ENCODE measurements around the gene WBP11.

The WBP11 gene

DNA sequence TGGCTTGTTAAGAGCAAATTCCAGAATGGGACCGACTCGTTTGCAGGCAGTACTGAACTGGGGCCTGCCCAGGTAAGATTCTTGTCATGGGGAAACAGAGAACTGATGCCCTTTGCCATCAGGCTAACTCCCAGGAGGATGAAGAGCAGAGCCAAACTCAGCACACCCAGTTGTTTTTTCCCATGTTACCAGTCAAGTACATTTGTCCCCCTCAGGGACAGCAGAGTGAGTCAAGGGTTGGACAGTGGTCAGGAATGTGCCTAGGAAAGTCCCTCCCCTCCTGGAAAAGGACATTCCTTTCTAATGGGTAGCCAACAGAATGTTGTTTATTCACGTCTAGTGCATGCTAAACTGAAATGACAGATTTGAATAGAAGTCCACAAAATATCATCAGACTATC lies 38.5 kb upstream of the WBP11 start:
- H3K4me1 ChIP-seq (ENCODE audit: control insufficient read depth, insufficient read depth, low read length), result peaks cover 6% of the 10 kb centered on the region
- no peaks in the 10 kb centered on the region for H3K27me3 ChIP-seq (ENCODE audit: control insufficient read depth, insufficient read depth, low read length)
- H3K27ac ChIP-seq (ENCODE audit: low read depth, low read length), result no peak overlapping the region
- no peaks in the 10 kb centered on the region for H3K36me3 ChIP-seq (ENCODE audit: control insufficient read depth, insufficient read depth, low read length)
- 0 out of 2 replicates have a peak, but pooled peaks cover 3% of the 10 kb centered on the region for H3K9me3 ChIP-seq (ENCODE audit: control insufficient read depth, insufficient read depth, low read length)
- no peak overlapping the region for H3K9ac ChIP-seq (ENCODE audit: low read depth, low read length)
- no peak overlapping the region for H3K4me3 ChIP-seq (ENCODE audit: low read depth, low read length)

DNA sequence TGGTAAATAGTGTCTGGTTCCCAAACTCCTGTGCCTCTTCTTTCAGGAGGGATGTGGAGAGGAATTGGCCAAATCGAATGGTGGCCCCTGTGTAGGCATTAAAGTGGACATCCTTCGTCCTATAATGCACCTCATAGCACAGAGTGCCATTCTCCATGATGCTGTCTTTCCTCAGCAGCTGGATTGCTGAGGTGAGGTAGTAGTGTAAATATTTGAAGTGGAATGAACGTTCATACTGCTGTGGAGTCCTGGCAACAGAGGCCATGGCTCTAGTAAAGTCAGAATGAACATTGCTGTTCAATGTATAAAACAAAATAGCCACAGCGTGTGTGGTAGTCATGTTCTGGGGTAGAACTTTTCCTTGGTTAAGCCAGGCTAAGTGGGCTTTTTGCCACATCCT lies 37.3 kb upstream of the WBP11 start:
- Histone ChIP-seq H3K36me3 (ENCODE audit: control insufficient read depth, insufficient read depth, low read length) (no peaks in the 10 kb centered on the region), H3K9me3 (ENCODE audit: control insufficient read depth, insufficient read depth, low read length) (0 out of 2 replicates have a peak, but pooled peaks cover 3% of the 10 kb centered on the region), H3K4me1 (ENCODE audit: control insufficient read depth, insufficient read depth, low read length) (peaks cover 6% of the 10 kb centered on the region), H3K27me3 (ENCODE audit: control insufficient read depth, insufficient read depth, low read length) (no peaks in the 10 kb centered on the region), H3K4me3 (ENCODE audit: low read depth, low read length) (no peak overlapping the region), H3K27ac (ENCODE audit: low read depth, low read length) (no peak overlapping the region), H3K9ac (ENCODE audit: low read depth, low read length) (no peak overlapping the region)

DNA sequence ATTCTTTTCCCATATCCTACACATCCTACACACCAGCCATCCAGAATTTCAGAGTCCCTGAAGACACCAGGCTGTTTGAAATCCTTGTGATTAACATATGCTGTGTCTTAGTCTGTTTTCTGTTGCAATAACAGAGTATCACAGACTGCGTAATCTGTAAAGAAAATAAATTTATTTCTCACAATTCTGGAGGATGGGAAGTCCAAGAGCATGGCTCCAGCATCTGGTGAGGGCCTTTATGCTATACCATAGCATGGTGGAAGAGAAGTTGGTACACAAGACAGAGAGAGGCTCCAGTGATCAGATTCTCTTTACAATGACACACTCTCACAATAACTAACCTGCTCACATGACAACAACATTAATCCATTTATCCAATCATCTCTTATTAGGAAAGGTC lies 36.0 kb upstream of the WBP11 start:
- Histone ChIP-seq H3K4me3 (ENCODE audit: low read depth, low read length) (no peak overlapping the region), H3K27ac (ENCODE audit: low read depth, low read length) (no peak overlapping the region), H3K27me3 (ENCODE audit: control insufficient read depth, insufficient read depth, low read length) (no peaks in the 10 kb centered on the region), H3K36me3 (ENCODE audit: control insufficient read depth, insufficient read depth, low read length) (no peaks in the 10 kb centered on the region), H3K4me1 (ENCODE audit: control insufficient read depth, insufficient read depth, low read length) (peaks cover 6% of the 10 kb centered on the region), H3K9ac (ENCODE audit: low read depth, low read length) (no peak overlapping the region), H3K9me3 (ENCODE audit: control insufficient read depth, insufficient read depth, low read length) (0 out of 2 replicates have a peak, but pooled peaks cover 3% of the 10 kb centered on the region)

DNA sequence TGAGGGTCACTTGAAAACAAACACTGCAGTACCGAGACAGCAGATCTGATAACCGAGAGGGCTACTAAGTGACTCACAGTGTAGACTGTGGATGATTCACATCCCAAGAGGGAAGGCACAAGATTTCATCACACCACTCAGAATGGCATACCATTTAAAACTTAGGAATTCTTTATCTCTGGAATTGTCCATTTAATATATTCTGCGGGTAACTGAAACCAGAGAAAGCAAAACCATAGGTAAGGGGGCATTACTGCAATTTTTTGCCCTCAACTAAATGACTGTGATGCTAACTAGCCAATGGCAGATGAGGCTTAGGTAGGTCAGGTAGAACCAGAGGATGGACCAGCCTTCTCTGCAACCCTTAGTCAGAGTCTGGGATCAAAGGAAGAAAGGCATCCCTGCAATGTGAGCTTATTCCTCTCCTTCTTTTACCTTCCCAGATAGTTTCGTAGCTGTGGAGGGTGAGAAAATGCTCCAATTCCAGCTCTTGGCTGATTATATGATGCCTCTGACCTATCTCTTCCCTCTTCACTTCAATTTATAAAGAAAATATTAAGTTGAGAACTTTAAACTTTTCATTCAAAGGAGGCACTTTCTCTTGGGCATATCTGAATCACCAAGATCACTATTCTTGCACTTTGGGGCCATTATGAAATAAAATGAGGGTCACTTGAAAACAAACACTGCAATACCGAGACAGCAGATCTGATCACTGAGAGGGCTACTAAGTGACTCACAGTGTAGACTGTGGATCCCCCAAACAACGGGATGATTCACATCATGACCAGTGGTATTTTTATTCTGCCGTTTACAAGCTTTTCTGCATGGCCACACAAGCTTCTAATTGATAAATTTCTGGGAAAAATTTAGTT lies 33.3 kb upstream of the WBP11 start:
- 0 out of 2 replicates have a peak, but pooled peaks cover 3% of the 10 kb centered on the region for H3K9me3 ChIP-seq (ENCODE audit: control insufficient read depth, insufficient read depth, low read length)
- no peaks in the 10 kb centered on the region for H3K27me3 ChIP-seq (ENCODE audit: control insufficient read depth, insufficient read depth, low read length)
- no peak overlapping the region for H3K4me3 ChIP-seq (ENCODE audit: low read depth, low read length)
- H3K27ac ChIP-seq (ENCODE audit: low read depth, low read length), result no peak overlapping the region
- no peaks in the 10 kb centered on the region for H3K36me3 ChIP-seq (ENCODE audit: control insufficient read depth, insufficient read depth, low read length)
- peaks cover 6% of the 10 kb centered on the region; the same call in 1 of the 2 replicates for H3K4me1 ChIP-seq (ENCODE audit: control insufficient read depth, insufficient read depth, low read length)
- H3K9ac ChIP-seq (ENCODE audit: low read depth, low read length), result no peak overlapping the region

DNA sequence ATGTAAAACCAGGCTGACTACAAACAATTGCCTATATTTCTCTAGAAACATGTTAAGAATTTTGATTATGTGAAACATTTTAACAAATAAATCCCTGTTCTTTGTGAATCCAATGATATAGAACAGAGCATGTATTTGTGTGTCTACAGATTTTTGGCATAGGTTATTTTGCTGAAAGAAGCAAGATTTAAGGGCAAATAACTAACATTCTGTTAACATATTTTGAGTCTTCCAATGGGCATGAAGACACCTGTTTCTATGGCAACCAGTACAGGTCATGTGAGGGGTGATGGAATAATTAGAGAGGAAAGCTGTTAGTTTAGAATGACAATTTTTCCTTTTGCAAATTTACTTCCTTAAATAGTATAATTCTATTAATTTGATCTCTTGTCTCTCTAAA lies 31.2 kb upstream of the WBP11 start:
- Histone ChIP-seq H3K9me3 (ENCODE audit: control insufficient read depth, insufficient read depth, low read length) (0 out of 2 replicates have a peak, but pooled peaks cover 3% of the 10 kb centered on the region), H3K4me3 (ENCODE audit: low read depth, low read length) (no peak overlapping the region), H3K36me3 (ENCODE audit: control insufficient read depth, insufficient read depth, low read length) (no peaks in the 10 kb centered on the region), H3K27me3 (ENCODE audit: control insufficient read depth, insufficient read depth, low read length) (no peaks in the 10 kb centered on the region), H3K9ac (ENCODE audit: low read depth, low read length) (no peak overlapping the region), H3K4me1 (ENCODE audit: control insufficient read depth, insufficient read depth, low read length) (peaks cover 6% of the 10 kb centered on the region; the same call in 1 of the 2 replicates), H3K27ac (ENCODE audit: low read depth, low read length) (no peak overlapping the region)

DNA sequence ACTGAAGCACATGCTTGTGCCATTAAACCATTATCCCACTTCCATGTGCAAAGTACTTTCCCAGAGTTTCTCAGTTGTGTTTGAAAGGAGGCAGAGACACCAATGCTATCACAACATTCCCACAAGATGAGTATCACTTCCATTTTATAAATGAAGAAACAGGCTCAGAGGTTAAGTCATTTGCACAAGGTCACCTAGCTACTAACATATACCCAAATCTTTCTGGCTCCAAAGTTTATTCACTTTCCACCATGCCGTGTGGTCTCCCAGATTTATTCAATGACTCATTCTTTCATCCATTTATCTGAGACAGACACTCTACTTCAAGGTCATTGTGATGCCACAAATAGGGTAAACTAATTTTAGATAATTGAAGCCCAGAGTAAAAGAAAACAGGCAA lies 30.7 kb upstream of the WBP11 start:
- no peaks in the 10 kb centered on the region for H3K36me3 ChIP-seq (ENCODE audit: control insufficient read depth, insufficient read depth, low read length)
- H3K27ac ChIP-seq (ENCODE audit: low read depth, low read length), result no peak overlapping the region
- no peaks in the 10 kb centered on the region for H3K27me3 ChIP-seq (ENCODE audit: control insufficient read depth, insufficient read depth, low read length)
- H3K4me1 ChIP-seq (ENCODE audit: control insufficient read depth, insufficient read depth, low read length), result peaks cover 4% of the 10 kb centered on the region; the same call in 1 of the 2 replicates
- no peaks in the 10 kb centered on the region for H3K9me3 ChIP-seq (ENCODE audit: control insufficient read depth, insufficient read depth, low read length)
- H3K4me3 ChIP-seq (ENCODE audit: low read depth, low read length), result no peak overlapping the region
- no peak overlapping the region for H3K9ac ChIP-seq (ENCODE audit: low read depth, low read length)

DNA sequence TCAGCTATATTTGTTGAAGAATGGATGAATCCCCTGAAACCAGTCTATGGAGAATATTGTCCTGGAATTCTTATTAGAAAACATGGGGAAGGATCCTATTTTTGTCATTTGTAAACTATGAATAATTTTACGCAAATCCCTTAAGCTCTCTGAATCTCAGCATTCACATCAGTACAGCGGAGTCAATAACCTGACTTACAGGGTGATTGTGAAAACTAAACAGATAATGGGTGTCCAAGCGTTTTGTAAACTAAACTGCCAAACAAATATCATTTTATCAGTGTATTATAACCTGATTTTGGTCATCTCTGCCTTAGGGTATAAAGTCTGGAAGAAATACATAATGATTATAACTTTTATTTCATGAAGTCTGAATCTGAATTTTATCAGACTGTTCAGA lies 30.1 kb upstream of the WBP11 start:
- H3K4me3 ChIP-seq (ENCODE audit: low read depth, low read length), result no peak overlapping the region
- no peaks in the 10 kb centered on the region for H3K4me1 ChIP-seq (ENCODE audit: control insufficient read depth, insufficient read depth, low read length)
- no peak overlapping the region for H3K27ac ChIP-seq (ENCODE audit: low read depth, low read length)
- H3K27me3 ChIP-seq (ENCODE audit: control insufficient read depth, insufficient read depth, low read length), result no peaks in the 10 kb centered on the region
- H3K36me3 ChIP-seq (ENCODE audit: control insufficient read depth, insufficient read depth, low read length), result no peaks in the 10 kb centered on the region
- no peak overlapping the region for H3K9ac ChIP-seq (ENCODE audit: low read depth, low read length)
- no peaks in the 10 kb centered on the region for H3K9me3 ChIP-seq (ENCODE audit: control insufficient read depth, insufficient read depth, low read length)

DNA sequence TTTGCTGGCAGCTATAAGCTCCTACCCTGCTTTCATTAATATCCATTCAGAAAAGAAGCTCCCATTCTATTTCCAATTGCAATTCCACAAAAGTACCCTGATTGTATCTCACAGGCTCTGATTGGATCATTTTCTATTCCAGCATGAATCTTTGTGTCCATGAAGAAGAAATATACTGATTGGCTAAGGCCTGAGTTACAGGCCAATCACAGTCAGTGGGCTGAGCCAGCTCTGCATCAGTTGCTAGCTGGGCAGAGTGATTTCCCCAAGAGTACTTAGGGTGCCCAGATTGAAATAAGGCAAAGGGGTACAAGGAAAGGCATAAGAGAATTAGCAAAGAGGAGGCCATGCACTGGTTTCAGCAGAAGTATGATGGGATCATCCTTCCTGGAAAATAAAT lies 25.6 kb upstream of the WBP11 start:
- no peak overlapping the region for H3K4me3 ChIP-seq (ENCODE audit: low read depth, low read length)
- H3K27me3 ChIP-seq (ENCODE audit: control insufficient read depth, insufficient read depth, low read length), result no peaks in the 10 kb centered on the region
- H3K9ac ChIP-seq (ENCODE audit: low read depth, low read length), result no peak overlapping the region
- H3K27ac ChIP-seq (ENCODE audit: low read depth, low read length), result no peak overlapping the region
- H3K36me3 ChIP-seq (ENCODE audit: control insufficient read depth, insufficient read depth, low read length), result no peaks in the 10 kb centered on the region
- no peaks in the 10 kb centered on the region for H3K9me3 ChIP-seq (ENCODE audit: control insufficient read depth, insufficient read depth, low read length)
- H3K4me1 ChIP-seq (ENCODE audit: control insufficient read depth, insufficient read depth, low read length), result no peaks in the 10 kb centered on the region

DNA sequence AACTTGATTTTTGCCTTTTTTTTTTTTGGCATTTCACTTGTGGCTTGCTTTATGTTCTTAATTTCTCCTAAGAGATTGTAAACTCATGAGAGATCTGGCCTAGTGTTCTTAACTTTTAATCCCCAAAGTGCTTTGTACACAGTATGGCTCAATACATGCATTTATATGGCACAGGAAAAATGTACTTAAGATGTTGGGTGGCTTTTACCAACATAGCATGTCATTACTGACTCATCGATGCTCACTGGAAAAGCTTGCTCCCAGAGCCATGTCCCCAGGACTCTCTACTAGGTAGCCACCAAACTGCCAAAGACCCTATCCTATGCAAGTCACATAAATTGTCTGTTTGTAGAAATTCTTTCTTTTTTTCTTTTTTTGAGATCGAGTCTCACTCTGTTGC lies 23.8 kb upstream of the WBP11 start:
- H3K4me1 ChIP-seq (ENCODE audit: control insufficient read depth, insufficient read depth, low read length), result no peaks in the 10 kb centered on the region
- H3K4me3 ChIP-seq (ENCODE audit: low read depth, low read length), result no peak overlapping the region
- H3K9me3 ChIP-seq (ENCODE audit: control insufficient read depth, insufficient read depth, low read length), result no peaks in the 10 kb centered on the region
- H3K27me3 ChIP-seq (ENCODE audit: control insufficient read depth, insufficient read depth, low read length), result no peaks in the 10 kb centered on the region
- H3K27ac ChIP-seq (ENCODE audit: low read depth, low read length), result no peak overlapping the region
- no peak overlapping the region for H3K9ac ChIP-seq (ENCODE audit: low read depth, low read length)
- H3K36me3 ChIP-seq (ENCODE audit: control insufficient read depth, insufficient read depth, low read length), result no peaks in the 10 kb centered on the region

- Histone ChIP-seq H3K27me3 (ENCODE audit: control insufficient read depth, insufficient read depth, low read length) (no peaks in the 10 kb centered on the region), H3K9ac (ENCODE audit: low read depth, low read length) (no peak overlapping the region), H3K36me3 (ENCODE audit: control insufficient read depth, insufficient read depth, low read length) (no peaks in the 10 kb centered on the region), H3K27ac (ENCODE audit: low read depth, low read length) (no peak overlapping the region), H3K4me1 (ENCODE audit: control insufficient read depth, insufficient read depth, low read length) (no peaks in the 10 kb centered on the region), H3K9me3 (ENCODE audit: control insufficient read depth, insufficient read depth, low read length) (no peaks in the 10 kb centered on the region), H3K4me3 (ENCODE audit: low read depth, low read length) (no peak overlapping the region)
These were observed 23.2 kb upstream of the WBP11 start for GRCh38 chr12:14826491-14826890.

- no peak overlapping the region for H3K9ac ChIP-seq (ENCODE audit: low read depth, low read length)
- no peak overlapping the region for H3K27ac ChIP-seq (ENCODE audit: low read depth, low read length)
- no peaks in the 10 kb centered on the region for H3K4me1 ChIP-seq (ENCODE audit: control insufficient read depth, insufficient read depth, low read length)
- no peaks in the 10 kb centered on the region for H3K27me3 ChIP-seq (ENCODE audit: control insufficient read depth, insufficient read depth, low read length)
- H3K9me3 ChIP-seq (ENCODE audit: control insufficient read depth, insufficient read depth, low read length), result no peaks in the 10 kb centered on the region
- H3K36me3 ChIP-seq (ENCODE audit: control insufficient read depth, insufficient read depth, low read length), result no peaks in the 10 kb centered on the region
- H3K4me3 ChIP-seq (ENCODE audit: low read depth, low read length), result no peak overlapping the region
These were observed 22.0 kb upstream of the WBP11 start for GRCh38 chr12:14825256-14825655.

Measured in HUES48 (cell line).